ENCODE results near the gene ARHGEF40.

The ARHGEF40 gene

GRCh38 chr14:21084998-21085853 lies 15.1 kb downstream of the ARHGEF40 start:
- no peak for DNase-seq

GRCh38 chr14:21086908-21087293 lies 16.8 kb downstream of the ARHGEF40 start:
- no peak for DNase-seq

- DNase-seq = peak; percentile 61
Observed at GRCh38 chr14:21087294-21088091, 17.4 kb downstream of the ARHGEF40 start.

GRCh38 chr14:21088687-21089086 lies 18.6 kb downstream of the ARHGEF40 start:
- no peak for DNase-seq

- DNase-seq = no peak
Observed at GRCh38 chr14:21089271-21089670, 19.2 kb downstream of the ARHGEF40 start.

GRCh38 chr14:21089877-21090193 lies 19.7 kb downstream of the ARHGEF40 start:
- DNase-seq = no peak

- peak; percentile 48 for DNase-seq
Observed at GRCh38 chr14:21090194-21090939, 20.3 kb downstream of the ARHGEF40 start.

GRCh38 chr14:21090940-21091663 lies 21.0 kb downstream of the ARHGEF40 start:
- no peak for DNase-seq

GRCh38 chr14:21091821-21092272 lies 21.7 kb downstream of the ARHGEF40 start:
- no peak for DNase-seq

GRCh38 chr14:21092273-21093011 lies 22.3 kb downstream of the ARHGEF40 start:
- DNase-seq = peak; percentile 96

GRCh38 chr14:21093018-21093417 lies 22.9 kb downstream of the ARHGEF40 start:
- DNase-seq = no peak

- no peak for DNase-seq
Observed at GRCh38 chr14:21093769-21094681, 23.9 kb downstream of the ARHGEF40 start.

GRCh38 chr14:21095430-21096205 lies 25.5 kb downstream of the ARHGEF40 start:
- DNase-seq = no peak

- no peak for DNase-seq
Observed at GRCh38 chr14:21096438-21096837, 26.3 kb downstream of the ARHGEF40 start.

GRCh38 chr14:21096978-21097635 lies 27.0 kb downstream of the ARHGEF40 start:
- DNase-seq = no peak

- DNase-seq = no peak
Observed at GRCh38 chr14:21097636-21098075, 27.6 kb downstream of the ARHGEF40 start.

- peak; percentile 55 for DNase-seq
Observed at GRCh38 chr14:21098076-21098891, 28.2 kb downstream of the ARHGEF40 start, which contains the start of gene ZNF219. TSS of gene ZNF219 (minus strand) at chr14:21098655. CDS start at chr14:21093591, 5,064 bp downstream.

GRCh38 chr14:21098892-21099595 lies 28.9 kb downstream of the ARHGEF40 start:
- no peak for DNase-seq
